Liver (tissue), 9 donors: ENCODE data around the gene HLA-DRB5. TPM values are rescaled to one million over a fixed set of nuclear protein-coding genes. Genes with fewer than 3 reads are reported as not detected.

Experiments used
- DNase-seq: peaks from one replicate; pipeline ENCODE4 v3.0.0-alpha.2; 2017; ENCODE audit warnings: low spot score
- H3K27ac ChIP-seq, 2 donors: one replicate each; pipeline ENCODE4 v1.7.0; 2013; ENCODE audit warnings: inconsistent platforms in 2 of 2, low read length in 2 of 2, control low read depth in 1 of 2, low read depth in 1 of 2, mild to moderate bottlenecking in 1 of 2
- H3K27me3 ChIP-seq, 4 donors: one replicate each; pipeline versions ENCODE4 v1.6.1 to v1.7.0; 2013; ENCODE audit warnings: low read length in 3 of 4, inconsistent platforms in 1 of 4, mild to moderate bottlenecking in 1 of 4, moderate library complexity in 1 of 4; ENCODE audit not compliant: control insufficient read depth in 4 of 4, insufficient read depth in 4 of 4
- H3K36me3 ChIP-seq, 4 donors: one replicate each; pipeline versions ENCODE4 v1.6.1 to v1.7.0; 2013; ENCODE audit warnings: low read length in 3 of 4, mild to moderate bottlenecking in 3 of 4, low read depth in 1 of 4, moderate library complexity in 1 of 4; ENCODE audit not compliant: control insufficient read depth in 4 of 4, insufficient read depth in 3 of 4
- H3K4me1 ChIP-seq, 4 donors: one replicate each; pipeline versions ENCODE4 v1.6.1 to v1.7.0; 2013; ENCODE audit warnings: low read length in 3 of 4, mild to moderate bottlenecking in 3 of 4, moderate library complexity in 1 of 4; ENCODE audit not compliant: control insufficient read depth in 4 of 4, insufficient read depth in 4 of 4
- H3K4me3 ChIP-seq, 3 donors: one replicate each; pipeline versions ENCODE4 v1.6.1 to v1.7.0; 2013; ENCODE audit warnings: low read length in 3 of 3, control low read depth in 1 of 3, low read depth in 1 of 3, mild to moderate bottlenecking in 1 of 3
- H3K9ac ChIP-seq, 2 donors: one replicate each; pipeline ENCODE4 v1.7.0; 2013; ENCODE audit warnings: low read length in 2 of 2, mild to moderate bottlenecking in 2 of 2, moderate library complexity in 2 of 2, control low read depth in 1 of 2, low read depth in 1 of 2
- H3K9me3 ChIP-seq, 4 donors: one replicate each; pipeline versions ENCODE4 v1.6.1 to v1.7.0; 2013; ENCODE audit warnings: low read length in 3 of 4; ENCODE audit not compliant: control insufficient read depth in 4 of 4
- ATF3 ChIP-seq: IDR thresholded peaks from 2 replicates; pipeline ENCODE4 v1.6.1; 2016; ENCODE audit warnings: antibody characterized with exemption
- CTCF ChIP-seq: fragments of 150-350 bp; IDR thresholded peaks from 2 replicates; pipeline ENCODE4 v1.5.1; 2017; ENCODE audit warnings: improper control_type of control experiment, low read depth, low read length; ENCODE audit not compliant: missing input control
- FOXA2 ChIP-seq: IDR thresholded peaks from 2 replicates; pipeline ENCODE4 v1.6.1; 2016; ENCODE audit warnings: antibody characterized with exemption
- GABPA ChIP-seq, 2 donors: IDR thresholded peaks in 1 of 2; conservative IDR thresholded peaks in 1 of 2; 2 replicates each; pipeline ENCODE4 v1.6.1; 2016; ENCODE audit warnings: antibody characterized with exemption in 2 of 2, mild to moderate bottlenecking in 1 of 2, moderate library complexity in 1 of 2
- HNF4A ChIP-seq, 2 donors: conservative IDR thresholded peaks; 2 replicates each; pipeline ENCODE4 v1.6.1; 2016; ENCODE audit warnings: antibody characterized with exemption in 2 of 2, mild to moderate bottlenecking in 2 of 2
- MAX ChIP-seq: IDR thresholded peaks from 2 replicates; pipeline ENCODE4 v1.6.1; 2016; ENCODE audit warnings: antibody characterized with exemption
- REST ChIP-seq: IDR thresholded peaks from 2 replicates; pipeline ENCODE4 v1.6.1; 2016; ENCODE audit warnings: antibody characterized with exemption, mild to moderate bottlenecking
- TAF1 ChIP-seq: conservative IDR thresholded peaks from 2 replicates; pipeline ENCODE4 v1.6.1; 2016; ENCODE audit warnings: antibody characterized with exemption, mild to moderate bottlenecking
- YY1 ChIP-seq: IDR thresholded peaks from 2 replicates; pipeline ENCODE4 v1.6.1; 2016; ENCODE audit warnings: antibody characterized with exemption, mild to moderate bottlenecking
- ZBTB33 ChIP-seq: IDR thresholded peaks from 2 replicates; pipeline ENCODE4 v1.6.1; 2016; ENCODE audit warnings: antibody characterized with exemption
- WGBS: extraction: QIAGEN DNeasy Blood & Tissue Kit; methylation state at CpG from one replicate; pipeline ENCODE4 v1.1.7; 2013; 5-methylcytosine and 5-hydroxymethylcytosine counted together
- polyA plus RNA-seq, 2 donors: library from polyadenylated mRNA; stranded (reverse) in 1 of 2; unstranded in 1 of 2; fragments of 200-250 nt in 1 of 2; fragments of >200 nt in 1 of 2; fragmentation: Nextera tagmentation in 1 of 2; extraction: Ambion mirVana in 1 of 2; gene quantifications; one replicate each; pipeline versions ENCODE4 v1.2.1 to v1.2.3, GENCODE V29; 2013 to 2015
- total RNA-seq, 2 donors: library from RNA; depleted of rRNA; stranded (reverse); fragments of >200 nt; gene quantifications; one replicate each; pipeline ENCODE4 v1.2.3, GENCODE V29; 2014
- donor health status: healthy.
- donor health status: healthy.
- donor health status: healthy.
- donor health status: healthy.
- donor health status: healthy.

HLA-DRB5 gene
- total and polyA plus RNA-seq, 4 donors = 0.36 to 42.9 (median 2.8) TPM

GRCh38 chr6:32484614-32484998, 45.5 kb downstream of the HLA-DRB5 start:
- Histone ChIP-seq H3K27me3 (peaks cover 0 to 3% (median 0%) of the 10 kb centered on the region in 4 donors), H3K36me3 (no peaks in the 10 kb centered on the region), H3K4me1 (no peaks in the 10 kb centered on the region), H3K9ac (no peak overlapping the region), H3K27ac (no peak overlapping the region), H3K9me3 (no peaks in the 10 kb centered on the region), H3K4me3 (no peak overlapping the region)
- no peak for DNase-seq
- TF ChIP-seq ATF3 = no peak
- TF ChIP-seq ZBTB33 = no peak
- no peak for TF ChIP-seq TAF1
- WGBS = 64% methylated on average over 4 of the region's 4 CpGs

GRCh38 chr6:32483968-32484613, 46.0 kb downstream of the HLA-DRB5 start:
- Histone ChIP-seq H3K27ac (no peak overlapping the region), H3K9me3 (no peaks in the 10 kb centered on the region), H3K27me3 (peaks cover 0 to 3% (median 0%) of the 10 kb centered on the region in 4 donors), H3K4me1 (no peaks in the 10 kb centered on the region), H3K9ac (no peak overlapping the region), H3K36me3 (no peaks in the 10 kb centered on the region), H3K4me3 (no peak overlapping the region)
- DNase-seq = no peak
- TF ChIP-seq CTCF (no peak), HNF4A (conservative IDR thresholded peaks at IDR 0.05) (no peak), GABPA (IDR thresholded peaks at IDR 0.05 in 1 of 2, conservative IDR thresholded peaks at IDR 0.05 in 1 of 2) (no peak), REST (no peak), FOXA2 (no peak), MAX (no peak), YY1 (no peak)
- WGBS = 64% methylated on average over 26 of the region's 26 CpGs
